Stomach smooth muscle (tissue), 2 donors: ENCODE measurements around the gene ZNRF3.
"Not testable (repeated sequence)": the region's sequence is repeated elsewhere in the genome, so short reads cannot be mapped to it uniquely, and the experiment has no call there.

ENCODE experiments used
- H3K27ac ChIP-seq: one replicate; pipeline ENCODE4 v1.7.0; 2013; ENCODE audit warnings: mild to moderate bottlenecking, low read length, inconsistent platforms
- H3K27me3 ChIP-seq, 2 donors: one replicate each; pipeline ENCODE4 v1.7.0; 2013; ENCODE audit warnings: low read length in 2 of 2; ENCODE audit not compliant: insufficient read depth in 2 of 2, control insufficient read depth in 1 of 2
- H3K36me3 ChIP-seq, 2 donors: one replicate each; pipeline ENCODE4 v1.7.0; 2013; ENCODE audit warnings: low read length in 2 of 2; ENCODE audit not compliant: control insufficient read depth in 2 of 2, insufficient read depth in 2 of 2
- H3K4me1 ChIP-seq: one replicate; pipeline ENCODE4 v1.7.0; 2013; ENCODE audit warnings: low read length; ENCODE audit not compliant: control insufficient read depth, insufficient read depth
- H3K4me3 ChIP-seq, 2 donors: one replicate each; pipeline ENCODE4 v1.7.0; 2013; ENCODE audit warnings: low read length in 2 of 2
- H3K9ac ChIP-seq, 2 donors: one replicate each; pipeline ENCODE4 v1.7.0; 2013; ENCODE audit warnings: low read length in 2 of 2, mild to moderate bottlenecking in 1 of 2
- H3K9me3 ChIP-seq, 2 donors: one replicate each; pipeline ENCODE4 v1.7.0; 2013; ENCODE audit warnings: low read length in 2 of 2; ENCODE audit not compliant: control insufficient read depth in 2 of 2
- donor health status: healthy.
- donor health status: Pancreatic carcinoma.

ZNRF3 gene

DNA sequence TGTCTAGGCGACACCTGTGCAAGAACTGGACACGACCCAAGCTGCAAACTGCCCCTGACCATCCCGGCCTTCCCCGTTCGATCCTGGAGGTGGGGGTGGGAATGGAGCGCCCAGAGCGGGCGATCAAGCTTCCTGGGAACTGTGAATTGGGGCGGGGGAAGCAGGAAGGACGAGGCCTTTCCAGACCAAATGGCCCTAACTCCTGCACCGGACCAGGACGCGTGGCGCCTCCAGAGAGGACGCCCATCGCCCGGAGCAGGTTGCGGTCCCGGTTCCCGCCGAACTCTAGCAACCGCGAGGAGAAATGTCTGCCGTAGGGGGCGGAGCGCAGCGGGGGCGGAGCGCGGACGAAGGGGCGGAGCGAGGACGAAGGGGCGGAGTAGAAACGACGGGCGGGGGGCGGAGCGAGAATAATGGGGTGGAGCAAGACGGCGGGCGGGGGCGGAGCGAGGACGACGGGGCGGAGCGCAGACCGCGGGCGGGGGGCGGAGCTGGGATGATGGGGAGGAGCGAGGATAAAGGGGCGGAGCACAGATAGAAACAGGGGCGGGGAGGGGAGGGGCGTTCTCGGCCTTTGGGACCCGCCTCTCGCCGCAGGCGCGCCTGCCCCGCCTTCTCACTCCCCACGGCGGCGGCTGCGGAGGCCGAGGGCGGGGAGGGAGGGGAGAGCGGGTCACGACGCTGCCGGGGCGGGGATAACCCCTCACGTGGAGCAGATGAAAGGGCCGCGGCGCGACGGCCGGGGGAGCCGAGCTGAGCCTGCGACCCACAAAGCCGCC lies at the start of gene ZNRF3:
ZNRF3 (plus strand) TSS at position 695 of the 779 bp plus-strand sequence. CDS start 195 bp downstream, outside the sequence.
- no peaks in the 10 kb centered on the region for H3K27me3 ChIP-seq
- no peak within 1 kb of the TSS for H3K27ac ChIP-seq
- peak within 1 kb of the TSS; percentile 72 to 83 for H3K4me3 ChIP-seq
- peak within 1 kb of the TSS; percentile 51 to 52 for H3K9ac ChIP-seq
- no peaks in the 10 kb centered on the region for H3K36me3 ChIP-seq
- H3K4me1 ChIP-seq, result peaks cover 18% of the 10 kb centered on the region
- H3K9me3 ChIP-seq, result no peaks in the 10 kb centered on the region

DNA sequence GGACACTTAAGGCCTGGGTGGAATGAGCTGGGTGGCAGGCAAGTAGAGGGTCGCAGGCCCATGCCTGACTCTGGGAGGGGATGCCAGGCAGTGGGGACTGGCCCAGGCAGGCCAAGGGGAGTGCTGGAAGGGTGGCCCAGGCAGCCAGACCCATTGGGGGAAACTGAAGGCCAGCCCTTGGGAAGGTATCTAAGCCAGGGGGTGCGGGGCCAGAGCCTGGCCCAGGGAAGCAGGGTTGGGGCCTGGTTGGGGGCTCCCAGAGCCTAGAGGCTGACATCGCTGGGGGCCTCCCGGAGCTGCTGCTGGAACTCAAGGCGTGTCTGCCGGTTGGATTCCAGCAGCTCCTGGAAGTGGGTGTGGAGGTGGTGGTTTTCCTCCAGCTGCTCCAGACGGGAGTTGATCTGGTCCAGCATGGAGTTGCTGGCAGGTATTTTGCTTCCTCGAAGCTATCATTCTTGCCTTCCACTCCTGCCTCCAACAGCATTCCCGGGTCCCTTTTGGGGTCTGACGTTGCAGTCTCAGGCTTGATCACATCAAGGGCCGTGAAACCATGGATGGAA lies 47.7 kb upstream of the ZNRF3 start:
- H3K4me3 ChIP-seq, result no peak overlapping the region
- no peaks in the 10 kb centered on the region for H3K9me3 ChIP-seq
- H3K36me3 ChIP-seq, result peaks cover 0 to 2% of the 10 kb centered on the region in 2 donors
- H3K27me3 ChIP-seq, result no peaks in the 10 kb centered on the region
- H3K27ac ChIP-seq, result no peak overlapping the region
- H3K9ac ChIP-seq, result no peak overlapping the region
- H3K4me1 ChIP-seq, result no peaks in the 10 kb centered on the region

DNA sequence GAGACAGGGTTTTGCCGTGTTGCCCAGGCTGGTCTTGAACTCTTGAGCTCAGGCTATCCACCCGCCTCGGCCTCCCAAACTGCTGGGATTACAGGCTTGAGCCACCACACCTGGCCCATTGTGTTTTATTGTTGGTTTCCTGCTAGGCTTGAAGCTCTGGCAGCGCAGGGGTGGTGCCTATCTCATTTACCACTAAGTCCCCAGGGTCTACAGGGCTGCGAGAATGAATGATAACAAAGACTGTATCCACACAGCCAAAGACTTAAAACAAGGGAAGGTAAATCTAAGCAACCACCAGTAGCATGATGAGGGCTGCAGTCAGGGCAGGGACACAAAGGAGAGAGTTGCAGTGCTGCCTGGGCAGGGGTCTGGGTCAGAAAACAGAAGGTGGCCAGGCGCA lies 45.7 kb upstream of the ZNRF3 start:
- Histone ChIP-seq H3K36me3 (peaks cover 0 to 2% of the 10 kb centered on the region in 2 donors), H3K27me3 (no peaks in the 10 kb centered on the region), H3K9me3 (no peaks in the 10 kb centered on the region), H3K27ac (no peak overlapping the region), H3K4me3 (no peak overlapping the region), H3K9ac (no peak overlapping the region), H3K4me1 (no peaks in the 10 kb centered on the region)

DNA sequence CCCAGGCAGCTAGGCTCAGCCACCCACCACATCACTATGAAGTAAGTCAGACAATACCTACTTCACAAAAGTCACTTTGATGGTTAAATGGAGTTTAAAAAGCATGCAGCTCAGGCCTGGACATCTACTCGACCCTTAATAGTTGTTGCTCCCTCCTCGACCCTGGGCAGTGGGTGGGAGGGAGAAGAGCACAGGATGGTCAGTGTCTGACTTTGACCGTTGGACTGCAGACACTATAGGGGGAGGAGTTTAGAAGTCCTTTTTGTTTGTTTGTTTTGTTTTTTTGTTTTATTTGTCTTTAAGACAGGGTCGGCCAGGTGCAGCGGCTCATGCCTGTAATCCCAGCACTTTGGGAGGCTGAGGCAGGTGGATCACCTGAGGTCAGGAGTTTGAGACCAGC lies 44.4 kb upstream of the ZNRF3 start:
- Histone ChIP-seq H3K27ac (no peak overlapping the region), H3K36me3 (no peaks in the 10 kb centered on the region), H3K4me1 (no peaks in the 10 kb centered on the region), H3K27me3 (no peaks in the 10 kb centered on the region), H3K9me3 (no peaks in the 10 kb centered on the region), H3K4me3 (no peak overlapping the region), H3K9ac (no peak overlapping the region)

DNA sequence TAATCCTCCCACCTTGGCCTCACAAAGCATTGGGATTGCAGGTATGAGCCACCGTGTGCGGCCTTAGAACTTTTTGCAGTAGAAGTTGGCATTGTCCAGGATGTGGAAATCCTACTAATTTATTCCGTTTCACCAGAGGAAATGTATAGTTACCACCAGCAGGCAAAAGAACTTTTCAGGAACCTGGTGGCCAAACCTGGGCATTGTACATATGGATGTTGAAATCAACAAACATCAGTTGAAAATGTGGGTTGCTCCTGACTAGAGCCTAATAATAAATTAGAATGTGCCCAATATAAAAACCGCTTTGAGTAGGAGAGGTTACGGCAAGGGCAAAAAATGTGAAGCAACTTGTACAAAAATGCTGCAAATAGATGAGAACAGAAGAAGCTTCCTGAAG lies 42.3 kb upstream of the ZNRF3 start:
- H3K9me3 ChIP-seq, result no peaks in the 10 kb centered on the region
- H3K9ac ChIP-seq, result no peak overlapping the region
- H3K27ac ChIP-seq, result no peak overlapping the region
- no peaks in the 10 kb centered on the region for H3K27me3 ChIP-seq
- no peak overlapping the region for H3K4me3 ChIP-seq
- H3K36me3 ChIP-seq, result no peaks in the 10 kb centered on the region
- H3K4me1 ChIP-seq, result no peaks in the 10 kb centered on the region

DNA sequence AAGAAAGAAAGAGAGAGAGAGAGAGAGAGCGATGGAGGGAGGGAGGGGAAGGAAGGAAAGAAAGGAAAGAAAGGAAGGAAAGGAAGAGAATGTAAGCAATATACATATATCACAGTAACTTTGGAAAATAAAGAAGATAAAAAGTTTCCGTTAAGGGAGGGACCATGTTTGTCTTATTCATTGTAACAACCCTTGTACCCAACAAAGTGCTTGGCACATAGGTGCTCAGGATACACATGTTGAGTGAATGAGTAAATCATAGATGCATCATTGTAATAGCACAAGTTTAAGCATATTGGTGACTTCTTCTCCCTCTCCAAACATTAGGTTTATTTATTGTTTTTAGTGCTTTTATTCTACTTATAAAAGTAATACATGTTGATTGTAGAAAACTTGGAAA lies 39.7 kb upstream of the ZNRF3 start:
- Histone ChIP-seq H3K36me3 (no peaks in the 10 kb centered on the region), H3K9ac (no peak overlapping the region), H3K27ac (no peak overlapping the region), H3K4me3 (no peak overlapping the region), H3K9me3 (peaks cover 0 to 3% of the 10 kb centered on the region in 2 donors), H3K4me1 (no peaks in the 10 kb centered on the region), H3K27me3 (no peaks in the 10 kb centered on the region)

DNA sequence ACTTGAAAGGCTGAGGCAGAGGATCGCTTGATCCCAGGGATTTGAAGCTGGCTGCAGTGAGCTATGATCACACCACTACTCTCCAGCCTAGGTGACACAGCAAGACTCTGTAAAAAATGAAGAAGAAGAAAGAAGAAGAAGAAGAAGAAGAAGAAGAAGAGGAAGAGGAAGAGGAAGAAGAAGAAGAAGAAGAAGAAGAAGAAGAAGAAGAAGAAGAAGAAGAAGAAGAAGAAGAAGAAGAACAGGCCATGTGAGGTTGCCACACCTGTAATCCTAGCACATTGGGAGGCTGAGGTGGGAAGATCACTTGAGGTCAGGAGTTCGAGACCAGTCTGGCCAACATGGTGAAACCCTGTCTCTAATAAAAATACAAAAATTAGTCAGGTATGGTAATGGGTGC lies 39.1 kb upstream of the ZNRF3 start:
- not testable (repeated sequence) for H3K4me3 ChIP-seq, H3K27ac ChIP-seq

DNA sequence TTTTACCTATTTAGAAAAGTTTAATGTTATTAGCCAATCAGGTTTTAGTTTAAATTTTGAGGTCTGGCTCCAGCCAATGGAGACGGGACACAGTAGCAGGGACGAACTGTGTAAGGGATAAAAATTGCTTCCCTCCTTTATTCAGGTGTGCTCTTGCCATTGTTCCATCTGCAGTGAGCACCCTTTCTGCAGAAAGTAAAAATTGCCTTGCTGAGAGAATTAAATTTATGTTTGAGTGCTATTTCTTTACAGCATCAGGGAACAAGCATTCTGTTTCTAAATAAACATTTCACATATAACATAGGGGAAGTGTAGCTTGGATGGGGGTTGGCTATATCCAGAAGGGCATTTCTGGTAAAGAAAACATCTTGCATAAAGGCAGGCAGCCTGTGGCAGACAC lies 36.4 kb upstream of the ZNRF3 start:
- no peaks in the 10 kb centered on the region for H3K36me3 ChIP-seq
- peaks cover 0 to 3% of the 10 kb centered on the region in 2 donors for H3K9me3 ChIP-seq
- H3K27me3 ChIP-seq, result no peaks in the 10 kb centered on the region
- no peak overlapping the region for H3K9ac ChIP-seq
- no peaks in the 10 kb centered on the region for H3K4me1 ChIP-seq
- H3K27ac ChIP-seq, result no peak overlapping the region
- H3K4me3 ChIP-seq, result no peak overlapping the region

More for the DNA sequence above, 39.1 kb upstream of the ZNRF3 start:
- H3K27me3 ChIP-seq, H3K9ac ChIP-seq, H3K36me3 ChIP-seq, H3K4me1 ChIP-seq, H3K9me3 ChIP-seq: not testable (repeated sequence)

DNA sequence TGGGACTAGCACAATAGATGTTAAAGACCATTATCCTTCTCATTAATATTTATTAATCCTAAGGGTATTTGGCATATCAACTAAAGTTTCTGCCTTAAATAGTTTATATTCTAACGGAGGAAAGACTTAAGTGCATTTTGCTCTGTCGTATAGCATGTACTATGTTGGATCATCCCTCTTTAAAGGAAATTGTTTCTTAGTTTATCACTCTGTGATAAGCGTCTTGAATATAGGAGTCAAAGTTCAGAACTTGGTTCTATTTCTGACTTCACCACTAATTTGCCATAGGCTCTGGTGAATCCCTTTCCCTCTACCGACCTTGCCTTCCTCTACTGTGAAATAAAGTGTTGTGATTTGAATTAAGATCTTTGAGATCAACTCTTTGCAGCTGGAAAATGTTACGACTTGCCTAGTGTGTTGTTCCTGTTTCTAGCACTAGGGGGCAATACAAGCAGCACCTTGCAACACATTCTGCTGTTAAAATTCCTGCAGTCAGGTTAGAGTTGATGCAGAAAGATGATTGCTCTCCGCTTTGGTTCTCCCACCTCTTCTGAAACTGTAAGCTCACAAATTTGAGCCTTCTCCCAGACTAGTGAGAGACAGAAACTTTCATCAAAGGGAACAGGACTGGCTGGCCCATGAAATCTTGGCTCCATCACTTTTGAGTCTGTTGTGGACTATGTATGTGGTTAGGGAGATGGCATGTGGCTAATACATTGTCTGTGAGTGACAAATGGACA lies 27.8 kb upstream of the ZNRF3 start:
- no peak overlapping the region for H3K9ac ChIP-seq
- H3K36me3 ChIP-seq, result no peaks in the 10 kb centered on the region
- no peak overlapping the region for H3K27ac ChIP-seq
- H3K9me3 ChIP-seq, result no peaks in the 10 kb centered on the region
- H3K4me3 ChIP-seq, result no peak overlapping the region
- no peaks in the 10 kb centered on the region for H3K27me3 ChIP-seq
- H3K4me1 ChIP-seq, result no peaks in the 10 kb centered on the region

DNA sequence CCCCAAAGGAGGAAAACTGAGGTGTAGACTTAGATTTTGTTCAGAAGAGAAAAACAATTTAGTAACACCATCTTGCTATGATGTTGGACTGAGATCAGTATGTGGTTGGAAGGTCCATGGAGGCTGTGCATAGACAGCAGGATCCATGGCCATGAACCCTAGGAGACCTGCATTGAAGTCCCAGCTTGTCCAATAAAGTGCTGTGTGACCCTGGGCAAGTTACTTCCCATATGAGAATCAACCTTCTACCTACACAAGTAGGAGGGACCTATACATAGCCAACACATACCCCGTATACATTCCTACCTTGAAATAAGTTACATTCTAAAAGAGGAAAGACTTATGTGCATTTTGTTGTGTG lies 27.3 kb upstream of the ZNRF3 start:
- no peak overlapping the region for H3K27ac ChIP-seq
- no peaks in the 10 kb centered on the region for H3K36me3 ChIP-seq
- H3K9ac ChIP-seq, result no peak overlapping the region
- no peak overlapping the region for H3K4me3 ChIP-seq
- no peaks in the 10 kb centered on the region for H3K4me1 ChIP-seq
- no peaks in the 10 kb centered on the region for H3K9me3 ChIP-seq
- H3K27me3 ChIP-seq, result no peaks in the 10 kb centered on the region

DNA sequence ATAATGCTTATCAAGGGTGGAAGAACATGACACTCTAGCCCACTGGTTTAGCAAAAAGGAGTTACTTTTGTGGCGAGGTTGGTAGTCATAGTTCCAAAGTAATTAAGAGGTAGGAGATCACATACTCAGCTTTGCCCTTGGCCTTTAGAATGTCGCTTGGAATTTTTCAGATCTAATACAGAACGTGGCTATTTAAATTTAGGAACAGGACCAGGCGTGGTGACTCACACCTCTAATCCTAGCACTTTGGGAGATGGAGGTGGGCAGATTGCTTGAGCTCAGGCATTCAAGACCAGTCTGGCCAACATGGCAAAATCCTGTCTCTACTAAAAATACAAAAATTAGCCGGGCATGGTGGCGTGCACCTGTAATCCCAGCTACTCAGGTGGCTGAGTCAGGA lies 26.1 kb upstream of the ZNRF3 start:
- H3K4me1 ChIP-seq, result no peaks in the 10 kb centered on the region
- no peak overlapping the region for H3K27ac ChIP-seq
- no peak overlapping the region for H3K4me3 ChIP-seq
- no peak overlapping the region for H3K9ac ChIP-seq
- H3K36me3 ChIP-seq, result no peaks in the 10 kb centered on the region
- H3K9me3 ChIP-seq, result no peaks in the 10 kb centered on the region
- H3K27me3 ChIP-seq, result no peaks in the 10 kb centered on the region
